AG04450 (cell line): Measurements from ENCODE around the gene ZFP57. TPM values are rescaled to one million over a fixed set of nuclear protein-coding genes. Genes with fewer than 3 reads are reported as not detected.

ENCODE experiments used
- CTCF ChIA-PET: fragments of 300-600, 350-600 bp; formaldehyde crosslinking; extraction: SDS; loops from one replicate; lab custom pipeline; 2022; ENCODE audit warnings: antibody characterized with exemption, inconsistent platforms; lab: Charles Lee
- POLR2A ChIA-PET: fragments of 350-600 bp; formaldehyde crosslinking; extraction: SDS; loops from one replicate; lab custom pipeline; 2021; ENCODE audit warnings: antibody characterized with exemption, inconsistent platforms; lab: Yijun Ruan, JAX
- DNase-seq: peaks from one replicate; pipeline ENCODE4 v3.0.0-alpha.2; 2011; ENCODE audit warnings: low read depth, low spot score
- H3K27ac ChIP-seq: one replicate; pipeline ENCODE4 v1.5.1; 2012; ENCODE audit warnings: low read depth, low read length, control low read depth
- H3K27me3 ChIP-seq: one replicate; pipeline ENCODE4 v1.6.0; 2012; ENCODE audit warnings: low read length; ENCODE audit not compliant: control insufficient read depth, insufficient read depth
- H3K4me3 ChIP-seq: 2 replicates; pipeline ENCODE4 v1.5.1; 2011; ENCODE audit warnings: mild to moderate bottlenecking, low read depth, low read length, control low read depth
- H3K9me3 ChIP-seq: 2 replicates; pipeline ENCODE4 v1.5.1; 2012; ENCODE audit warnings: low read length; ENCODE audit not compliant: control insufficient read depth, insufficient read depth
- CTCF ChIP-seq: IDR thresholded peaks from 2 replicates; pipeline ENCODE4 v1.5.1; 2011; ENCODE audit warnings: low read depth, low read length, control low read depth, inconsistent platforms
- polyA plus RNA-seq: library from polyadenylated mRNA; depleted of rRNA; stranded (reverse); fragments of >200 nt; gene quantifications from 2 replicates; pipeline ENCODE4 v1.2.3, GENCODE V29; 2011

ZFP57 gene
- polyA plus RNA-seq, 1 experiment, result not detected

- Histone ChIP-seq H3K4me3 (peak overlapping the region; percentile 79), H3K27me3 (no peaks in the 10 kb centered on the region), H3K9me3 (no peaks in the 10 kb centered on the region; the same call in 1 of the 2 replicates), H3K27ac (no peak overlapping the region)
- CTCF ChIA-PET, result interaction anchor here (1.0 to 13.4 kb wide), 2 partner anchors 20 to 203 kb away, joined by 3 to 281 read pairs; no protein-coding TSS in a partner anchor
- POLR2A ChIA-PET, result no interaction called here
- DNase-seq, result no peak
- no peak for TF ChIP-seq CTCF
Measured at GRCh38 chr6:29631209-29631810, 49.6 kb downstream of the ZFP57 start.

GRCh38 chr6:29630315-29630714, 50.6 kb downstream of the ZFP57 start:
- Histone ChIP-seq H3K27me3 (no peaks in the 10 kb centered on the region), H3K4me3 (no peak overlapping the region), H3K9me3 (no peaks in the 10 kb centered on the region; the same call in 1 of the 2 replicates), H3K27ac (no peak overlapping the region)
- no peak for TF ChIP-seq CTCF
- ChIA-PET CTCF (interaction anchor here (1.0 to 13.4 kb wide), 2 partner anchors 21 to 204 kb away, joined by 3 to 281 read pairs; no protein-coding TSS in a partner anchor), POLR2A (interaction anchor here (0.6 kb wide), 1 partner anchor 706 kb away, joined by 4 read pairs; no protein-coding TSS in a partner anchor)
- no peak for DNase-seq

- ChIA-PET CTCF (interaction anchor here (0.6 to 13.4 kb wide), 4 partner anchors 13 to 75 kb away, joined by 3 to 281 read pairs (median 5); no protein-coding TSS in a partner anchor), POLR2A (no interaction called here)
- no peak overlapping the region for H3K4me3 ChIP-seq
- no peaks in the 10 kb centered on the region; the same call in 1 of the 2 replicates for H3K9me3 ChIP-seq
- DNase-seq, result no peak
- H3K27me3 ChIP-seq, result no peaks in the 10 kb centered on the region
- no peak overlapping the region for H3K27ac ChIP-seq
- no peak for TF ChIP-seq CTCF
Measured at GRCh38 chr6:29629571-29629970, 51.4 kb downstream of the ZFP57 start.

- TF ChIP-seq CTCF, result peak; percentile 75
- no peaks in the 10 kb centered on the region for H3K27me3 ChIP-seq
- peak; percentile 26 for DNase-seq
- ChIA-PET POLR2A (interaction anchor here (0.7 to 1.0 kb wide), 2 partner anchors 21 to 32 kb away, joined by 3 to 5 read pairs; no protein-coding TSS in a partner anchor), CTCF (interaction anchor here (0.6 to 13.4 kb wide), 10 partner anchors 10 to 75 kb away, joined by 3 to 281 read pairs (median 4); no protein-coding TSS in a partner anchor)
- no peaks in the 10 kb centered on the region; the same call in 1 of the 2 replicates for H3K9me3 ChIP-seq
- H3K4me3 ChIP-seq, result peak overlapping the region; percentile 76
- H3K27ac ChIP-seq, result peak overlapping the region; percentile 83
Measured at GRCh38 chr6:29628419-29629281, 52.3 kb downstream of the ZFP57 start.
